AML-193 (cell line): Measurements from ENCODE around the gene CCDC134.
"Not testable (repeated sequence)": the region's sequence is repeated elsewhere in the genome, so short reads cannot be mapped to it uniquely, and the experiment has no call there.

ENCODE experiments used
- DNase-seq, 2 experiments: peaks; one replicate each; lab custom pipeline; 2025; lab: John Stamatoyannopoulos, UW

Gene CCDC134

DNA sequence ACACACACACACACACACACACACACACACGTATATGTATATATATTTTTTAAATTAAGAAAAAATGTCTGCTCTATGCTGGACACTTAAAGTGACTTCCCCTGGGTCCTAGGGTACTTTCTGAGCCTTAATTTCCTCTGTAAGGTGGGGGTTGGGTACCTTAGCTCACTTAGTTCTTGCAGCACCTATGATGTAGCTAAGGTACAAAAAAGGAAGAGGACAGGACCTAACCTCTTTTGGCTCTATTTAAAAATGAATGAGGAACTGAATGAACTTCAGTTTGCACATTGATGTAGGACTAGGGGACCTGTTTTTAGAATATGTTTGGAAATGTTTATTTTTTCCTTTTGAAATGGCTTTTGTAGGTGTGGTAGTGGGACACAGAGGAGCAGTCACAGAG, 43.6 kb downstream of the CCDC134 start:
- no peak for DNase-seq

DNA sequence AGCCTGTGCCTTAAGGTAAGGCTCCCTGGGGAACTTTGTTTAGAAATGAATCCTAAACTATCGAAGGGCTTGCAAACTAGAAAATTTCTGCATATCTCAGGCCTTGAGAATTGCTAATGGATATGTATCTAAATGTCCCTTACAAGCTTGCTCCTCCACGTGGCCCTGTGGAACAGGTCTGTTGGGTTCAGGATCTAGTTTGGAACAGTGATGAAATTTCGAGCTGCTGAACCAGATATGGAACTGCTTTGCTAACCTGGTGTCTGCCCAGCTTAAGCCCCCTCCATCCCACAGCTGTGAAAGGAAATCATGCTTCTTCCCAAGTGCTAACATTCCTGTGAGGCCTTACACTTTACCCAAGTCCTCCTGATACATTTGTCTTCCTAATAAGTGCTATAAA, 44.0 kb downstream of the CCDC134 start:
- no peak for DNase-seq

GRCh38 chr22:41845380-41846267, 45.1 kb downstream of the CCDC134 start:
- no peak for DNase-seq

DNA sequence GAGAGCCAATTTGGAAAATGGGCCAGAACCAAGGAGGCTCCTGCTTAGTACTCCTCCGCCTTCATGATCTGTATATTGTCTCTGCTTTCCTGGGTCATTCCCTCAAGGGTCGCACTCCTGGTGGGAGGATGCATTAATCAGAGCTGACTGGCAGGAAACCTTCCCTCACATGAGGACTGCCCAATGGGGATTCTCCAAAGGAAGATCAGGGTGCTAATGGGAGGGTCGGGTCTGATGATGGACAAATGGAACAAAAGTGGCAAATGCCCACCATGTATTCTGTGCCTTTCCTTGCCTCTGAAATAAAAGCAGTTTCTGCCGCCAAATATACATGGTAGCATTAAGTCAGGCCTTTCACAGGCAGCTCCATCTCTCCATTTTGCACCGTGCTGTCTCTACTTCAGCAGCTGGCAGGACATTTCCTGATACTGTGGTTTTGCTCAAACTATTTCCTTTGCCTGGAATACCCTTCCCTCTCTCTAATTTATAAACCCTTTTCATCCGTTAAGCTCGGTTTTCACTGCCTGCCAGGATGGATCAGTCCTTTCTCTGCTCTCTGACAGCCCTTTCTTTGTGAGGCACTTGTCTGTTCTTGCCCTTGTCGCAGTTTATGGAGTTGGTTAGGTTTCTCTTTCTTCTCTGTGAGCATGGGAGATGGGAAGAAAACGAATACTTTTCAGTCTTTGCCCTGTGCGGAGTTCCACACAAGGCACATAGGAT, 45.9 kb downstream of the CCDC134 start:
- no peak for DNase-seq

DNA sequence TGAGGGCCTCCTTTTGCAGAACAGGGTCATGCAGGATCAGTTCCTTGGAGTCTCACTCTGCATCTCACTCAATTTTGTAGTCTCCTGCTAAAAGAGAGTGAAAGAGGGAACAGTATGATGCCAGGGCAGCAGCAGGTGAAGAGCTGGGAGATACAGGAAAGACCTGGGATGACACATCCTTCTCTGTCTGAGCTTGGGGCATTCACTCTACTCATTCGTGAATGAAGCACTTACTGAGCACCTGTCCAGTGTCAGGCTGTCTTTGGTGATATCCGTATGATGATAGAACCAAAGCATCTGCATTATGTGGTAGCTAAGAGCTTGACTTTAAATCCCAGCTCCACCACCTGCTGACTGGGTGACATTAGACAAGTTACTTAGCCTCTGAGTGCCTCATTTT, 46.8 kb downstream of the CCDC134 start:
- no peak for DNase-seq

- DNase-seq = peak; percentile 91 to 93
These were observed 48.0 kb downstream of the CCDC134 start for GRCh38 chr22:41848468-41848867.

DNA sequence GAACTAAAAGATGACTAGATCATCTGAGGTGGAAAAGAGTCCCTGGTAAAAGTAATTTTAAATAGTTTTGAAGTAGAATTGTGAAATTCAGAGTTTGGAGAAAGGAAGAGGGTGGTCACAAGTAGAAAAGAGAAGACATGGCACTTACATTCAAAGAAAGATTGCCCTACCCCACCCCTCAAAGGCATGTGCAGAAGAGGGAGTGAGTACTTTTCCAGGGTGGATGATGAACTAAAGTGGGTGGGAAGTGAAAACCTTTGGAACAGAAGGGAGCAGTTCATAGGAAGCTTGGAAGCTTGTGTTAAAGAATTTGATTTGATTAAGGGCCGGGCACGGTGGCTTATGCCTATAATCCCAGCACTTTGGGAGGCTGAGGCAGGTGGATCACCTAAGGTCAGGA, 56.0 kb downstream of the CCDC134 start:
- no peak for DNase-seq

DNA sequence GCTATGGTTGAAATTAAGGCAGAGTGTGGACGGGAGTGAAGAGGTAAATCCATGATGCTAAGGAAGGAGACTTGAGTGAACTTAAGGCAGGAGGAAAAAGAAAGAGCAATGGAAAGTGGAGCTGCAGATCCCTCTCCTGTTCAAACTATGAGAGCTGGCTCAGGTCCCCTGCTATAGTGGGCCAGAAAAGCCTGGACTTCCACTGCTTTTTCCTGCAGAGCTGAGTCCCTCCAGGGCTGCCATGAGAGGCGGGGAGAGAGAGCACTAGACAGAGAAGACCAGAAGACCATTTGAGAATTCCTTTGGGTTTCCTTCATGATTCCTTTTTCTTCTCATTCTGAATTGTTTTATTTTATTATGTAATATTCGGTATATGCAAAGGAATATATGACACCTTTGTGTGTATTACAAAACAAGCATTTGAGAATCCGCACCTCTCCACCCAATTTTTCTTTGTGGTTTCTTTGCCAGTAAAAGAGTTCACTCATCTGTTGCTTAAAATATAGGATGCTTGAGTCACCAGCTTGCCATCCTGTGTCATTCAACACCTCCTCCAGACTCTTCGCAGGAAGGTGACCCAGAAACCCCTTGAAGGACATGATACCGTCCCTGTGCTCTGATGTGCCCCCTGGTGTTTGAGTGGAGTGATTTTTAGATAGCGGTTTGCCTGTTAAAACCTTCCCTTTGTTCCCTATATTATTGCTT, 56.8 kb downstream of the CCDC134 start:
- DNase-seq = peak; percentile 72 to 77

GRCh38 chr22:41857860-41858199, 57.4 kb downstream of the CCDC134 start:
- no peak for DNase-seq

GRCh38 chr22:41862160-41862529, 61.7 kb downstream of the CCDC134 start:
- DNase-seq = no peak

DNA sequence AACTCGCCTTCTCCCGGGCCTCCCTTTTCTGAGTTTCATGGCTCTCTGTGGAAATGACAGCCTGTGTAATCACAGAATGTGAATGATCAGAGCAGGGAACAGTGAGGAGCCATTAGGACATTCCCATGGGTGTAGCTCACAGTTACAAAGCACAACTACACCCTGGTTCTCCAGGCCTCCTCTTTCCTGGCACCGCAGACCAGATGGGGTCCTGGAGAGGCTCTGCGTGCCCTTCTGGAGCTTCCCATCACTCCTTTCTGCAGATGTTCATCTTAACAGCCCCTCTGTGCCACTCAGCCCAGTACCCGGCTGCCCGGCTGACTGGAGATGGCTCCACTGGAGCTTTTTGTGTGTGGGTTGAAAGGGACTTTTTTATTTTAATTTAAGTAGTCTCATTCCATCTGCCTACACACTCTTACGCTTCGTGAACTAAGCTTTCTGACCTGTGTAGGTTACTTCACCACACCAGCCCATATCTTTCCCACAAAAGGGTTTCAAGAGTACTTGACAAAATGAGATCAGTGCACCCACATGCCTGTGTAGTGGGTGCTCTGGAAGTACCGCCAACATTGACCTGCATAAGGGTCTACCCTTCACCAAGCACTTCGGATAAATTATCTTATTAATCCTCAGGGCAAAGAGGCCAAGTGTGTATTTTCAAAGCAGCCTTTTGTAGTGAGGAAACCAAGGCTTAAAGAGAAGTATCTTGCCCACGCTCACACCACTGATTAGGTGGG, 62.2 kb downstream of the CCDC134 start:
- DNase-seq = no peak

DNA sequence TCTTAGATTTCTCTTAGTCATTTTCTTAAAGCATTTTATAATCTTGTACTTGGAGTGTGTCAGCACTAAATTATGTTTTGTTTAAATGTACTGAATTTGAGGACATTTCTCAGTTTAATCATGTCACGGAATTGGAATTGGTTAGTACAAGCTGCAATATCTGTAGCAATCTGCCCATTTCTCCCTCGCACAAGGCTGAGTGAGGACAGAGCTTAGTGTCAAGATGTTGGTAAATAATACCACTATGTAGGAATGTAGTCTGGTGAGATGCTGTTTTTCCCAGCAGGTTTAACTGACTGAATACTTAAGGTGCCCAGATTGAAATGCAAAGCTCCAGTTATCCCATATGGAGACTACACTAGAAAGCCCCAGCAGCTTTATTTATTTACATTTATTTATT, 63.0 kb downstream of the CCDC134 start:
- DNase-seq = no peak

GRCh38 chr22:41868556-41868955, 68.1 kb downstream of the CCDC134 start:
- DNase-seq = no peak

- not testable (repeated sequence) for DNase-seq
These were observed 69.6 kb downstream of the CCDC134 start for GRCh38 chr22:41870081-41870480.

DNA sequence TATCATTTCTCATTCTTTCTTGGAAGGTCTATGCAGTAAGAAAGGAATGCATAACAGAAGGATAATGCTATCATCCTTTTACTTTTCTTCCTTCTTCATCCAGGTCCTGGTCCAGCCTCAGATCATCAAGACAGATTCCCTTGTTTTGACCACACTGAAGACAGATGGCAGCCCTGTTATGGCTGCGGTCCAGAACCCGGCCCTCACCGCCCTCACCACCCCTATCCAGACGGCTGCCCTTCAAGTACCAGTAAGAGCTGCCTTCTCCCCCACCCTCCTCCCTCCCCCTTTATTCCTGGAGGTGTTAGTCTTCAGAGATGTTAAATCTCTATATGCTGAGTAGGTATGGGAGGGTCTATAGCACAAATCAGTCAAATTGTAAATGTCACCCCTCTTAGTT, 70.3 kb downstream of the CCDC134 start:
- DNase-seq = no peak

- no peak for DNase-seq
These were observed 72.9 kb downstream of the CCDC134 start for GRCh38 chr22:41873391-41873790.

GRCh38 chr22:41874090-41874489, 73.6 kb downstream of the CCDC134 start:
- DNase-seq = no peak

DNA sequence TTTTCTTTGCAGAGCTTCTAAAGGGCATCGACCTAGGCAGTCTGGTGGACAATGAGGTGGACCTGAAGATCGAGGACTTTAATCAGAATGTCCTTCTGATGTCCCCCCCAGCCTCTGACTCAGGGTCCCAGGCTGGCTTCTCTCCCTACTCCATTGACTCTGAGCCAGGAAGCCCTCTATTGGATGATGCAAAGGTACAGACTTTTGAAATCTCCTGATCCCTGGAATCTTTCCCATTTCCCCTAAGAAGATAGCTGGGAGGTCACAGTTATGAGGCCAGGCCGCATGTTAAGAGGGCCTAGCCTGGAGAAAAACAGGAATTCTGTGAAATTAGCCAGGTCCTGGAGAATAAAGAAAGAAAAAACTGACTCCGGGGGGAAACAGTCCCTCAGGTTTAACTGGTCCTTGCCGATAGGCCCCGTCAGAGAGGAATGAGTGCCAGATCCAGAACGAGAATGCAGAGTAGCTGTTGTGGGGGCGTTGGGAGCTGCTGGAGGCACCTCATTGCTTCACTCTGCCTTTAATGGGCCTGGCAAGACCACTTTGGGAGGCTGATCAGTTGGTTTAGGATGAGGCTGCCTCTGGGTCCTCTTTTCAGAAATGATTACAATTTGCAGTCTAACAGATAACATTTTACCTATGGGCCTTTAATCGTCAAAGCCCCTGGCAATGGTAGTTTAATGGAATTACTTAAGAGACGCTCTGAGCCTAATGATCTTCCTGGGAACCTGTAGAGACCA, 75.2 kb downstream of the CCDC134 start:
- DNase-seq = no peak
